WERI-Rb-1 (cell line): ENCODE data around the gene CNOT1.

ENCODE experiments used
- DNase-seq: peaks from one replicate; pipeline ENCODE4 v3.0.0-alpha.2; 2020
- H3K27ac ChIP-seq: fragments of 250-450 bp; sonication (Bioruptor Pico); 2 replicates; pipeline ENCODE4 v1.5.1; 2020; ENCODE audit warnings: mild to moderate bottlenecking, moderate library complexity
- H3K27me3 ChIP-seq: fragments of 250-450 bp; sonication (Bioruptor Pico); 2 replicates; pipeline ENCODE4 v1.5.1; 2021; ENCODE audit warnings: mild to moderate bottlenecking, low read depth, moderate library complexity; ENCODE audit not compliant: insufficient read depth, severe bottlenecking
- H3K36me3 ChIP-seq: fragments of 250-450 bp; sonication (Bioruptor Pico); 2 replicates; pipeline ENCODE4 v1.5.1; 2020; ENCODE audit warnings: mild to moderate bottlenecking, moderate library complexity
- H3K4me3 ChIP-seq: 2 replicates; pipeline ENCODE4 v1.5.1; 2011; ENCODE audit warnings: low read depth, mild to moderate bottlenecking, control low read depth, low read length
- H3K9me3 ChIP-seq: fragments of 250-450 bp; sonication (Bioruptor Pico); 2 replicates; pipeline ENCODE4 v1.5.1; 2021; ENCODE audit warnings: mild to moderate bottlenecking, moderate library complexity; ENCODE audit not compliant: severe bottlenecking
- TF ChIP-seq, protein P1 (sequence below): IDR thresholded peaks from 2 replicates; pipeline ENCODE4 v1.5.1; 2011; ENCODE audit warnings: low read depth, mild to moderate bottlenecking, control low read depth, inconsistent platforms, low read length

The CNOT1 gene

DNA sequence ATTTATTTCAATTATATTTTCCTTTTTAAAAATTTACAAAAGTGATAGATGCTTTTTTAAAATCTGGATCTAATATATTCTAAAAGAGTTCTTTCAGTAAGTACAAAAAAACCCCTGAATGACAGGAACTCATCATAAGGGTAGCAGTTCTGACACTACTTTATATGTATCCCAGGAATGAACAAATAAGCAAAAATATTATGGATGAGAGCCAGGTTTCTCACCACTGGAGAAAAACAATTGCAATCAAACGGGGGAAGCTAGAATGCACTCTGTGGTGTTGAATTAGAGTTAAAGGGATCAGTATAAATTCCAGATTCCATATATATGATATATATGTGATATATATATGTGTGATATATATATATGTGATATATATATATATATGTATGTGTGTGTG, 152.8 kb downstream of the CNOT1 start:
- no peaks in the 10 kb centered on the region for H3K9me3 ChIP-seq
- no peak overlapping the region for H3K27ac ChIP-seq
- no peaks in the 10 kb centered on the region for H3K36me3 ChIP-seq
- TF ChIP-seq, protein P1, sequence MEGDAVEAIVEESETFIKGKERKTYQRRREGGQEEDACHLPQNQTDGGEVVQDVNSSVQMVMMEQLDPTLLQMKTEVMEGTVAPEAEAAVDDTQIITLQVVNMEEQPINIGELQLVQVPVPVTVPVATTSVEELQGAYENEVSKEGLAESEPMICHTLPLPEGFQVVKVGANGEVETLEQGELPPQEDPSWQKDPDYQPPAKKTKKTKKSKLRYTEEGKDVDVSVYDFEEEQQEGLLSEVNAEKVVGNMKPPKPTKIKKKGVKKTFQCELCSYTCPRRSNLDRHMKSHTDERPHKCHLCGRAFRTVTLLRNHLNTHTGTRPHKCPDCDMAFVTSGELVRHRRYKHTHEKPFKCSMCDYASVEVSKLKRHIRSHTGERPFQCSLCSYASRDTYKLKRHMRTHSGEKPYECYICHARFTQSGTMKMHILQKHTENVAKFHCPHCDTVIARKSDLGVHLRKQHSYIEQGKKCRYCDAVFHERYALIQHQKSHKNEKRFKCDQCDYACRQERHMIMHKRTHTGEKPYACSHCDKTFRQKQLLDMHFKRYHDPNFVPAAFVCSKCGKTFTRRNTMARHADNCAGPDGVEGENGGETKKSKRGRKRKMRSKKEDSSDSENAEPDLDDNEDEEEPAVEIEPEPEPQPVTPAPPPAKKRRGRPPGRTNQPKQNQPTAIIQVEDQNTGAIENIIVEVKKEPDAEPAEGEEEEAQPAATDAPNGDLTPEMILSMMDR, result no peak
- H3K27me3 ChIP-seq, result no peaks in the 10 kb centered on the region
- no peak overlapping the region for H3K4me3 ChIP-seq
- no peak for DNase-seq

- DNase-seq, result no peak
- no peak overlapping the region for H3K4me3 ChIP-seq
- H3K27ac ChIP-seq, result no peak overlapping the region
- no peaks in the 10 kb centered on the region for H3K27me3 ChIP-seq
- no peaks in the 10 kb centered on the region for H3K36me3 ChIP-seq
- no peaks in the 10 kb centered on the region for H3K9me3 ChIP-seq
- TF ChIP-seq, protein P1, result no peak
Observed at GRCh38 chr16:58475091-58475619, 154.5 kb downstream of the CNOT1 start.

GRCh38 chr16:58474296-58474695, 155.3 kb downstream of the CNOT1 start:
- no peak for DNase-seq
- TF ChIP-seq, protein P1, result no peak
- Histone ChIP-seq H3K4me3 (no peak overlapping the region), H3K27me3 (no peaks in the 10 kb centered on the region), H3K27ac (no peak overlapping the region), H3K9me3 (no peaks in the 10 kb centered on the region), H3K36me3 (no peaks in the 10 kb centered on the region)

GRCh38 chr16:58472827-58473226, 156.8 kb downstream of the CNOT1 start:
- H3K9me3 ChIP-seq, result no peaks in the 10 kb centered on the region
- no peak overlapping the region for H3K27ac ChIP-seq
- DNase-seq, result no peak
- no peaks in the 10 kb centered on the region for H3K27me3 ChIP-seq
- H3K4me3 ChIP-seq, result no peak overlapping the region
- H3K36me3 ChIP-seq, result no peaks in the 10 kb centered on the region
- TF ChIP-seq, protein P1, result no peak

DNA sequence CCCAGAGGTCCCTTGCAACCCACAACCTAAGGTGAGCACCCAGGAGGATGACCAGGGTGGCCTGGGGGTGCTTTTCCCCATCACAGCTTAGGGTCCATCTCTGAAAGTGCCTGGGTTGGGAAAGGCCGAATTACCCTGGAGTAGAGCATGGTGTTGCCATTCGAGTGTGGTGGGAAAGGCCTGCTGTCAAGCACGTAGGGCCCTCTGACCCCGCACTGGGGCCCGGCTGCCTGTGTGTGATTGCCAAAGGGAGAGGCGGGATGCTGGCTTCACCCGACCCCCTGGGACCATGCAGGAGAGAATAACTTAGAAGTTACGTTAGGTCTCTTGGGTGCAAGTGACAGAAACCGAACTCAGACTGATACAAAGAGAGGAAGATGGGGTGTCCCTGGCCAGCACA, 157.4 kb downstream of the CNOT1 start:
- Histone ChIP-seq H3K27ac (no peak overlapping the region), H3K27me3 (no peaks in the 10 kb centered on the region), H3K36me3 (no peaks in the 10 kb centered on the region), H3K4me3 (no peak overlapping the region), H3K9me3 (no peaks in the 10 kb centered on the region)
- DNase-seq, result no peak
- TF ChIP-seq, protein P1, result no peak
